Endothelial cell of umbilical vein (primary cell): ENCODE measurements around the gene FUCA2. TPM values are rescaled to one million over a fixed set of nuclear protein-coding genes. Genes with fewer than 3 reads are reported as not detected.
A peak's percentile ranks its signal among the peaks of the same experiment; 100 is the strongest.

ENCODE experiments used
- BruUV-seq: library from RNA; stranded (reverse); fragments of 400-500 nt; replicated peaks from 2 replicates; lab custom pipeline; 2021; lab: Mats Ljungman, UMichigan
- CTCF ChIA-PET: fragments of 300-600, 350-600 bp; sonication (Branson Sonifier 250); formaldehyde crosslinking; loops from one replicate; lab custom pipeline; 2021; ENCODE audit warnings: antibody characterized with exemption, inconsistent platforms; lab: Charles Lee
- POLR2A ChIA-PET: fragments of 300-600, 350-600 bp; sonication (Branson Sonifier 250); formaldehyde crosslinking; loops from one replicate; lab custom pipeline; 2021; ENCODE audit warnings: antibody characterized with exemption, inconsistent platforms; lab: Charles Lee
- DNase-seq: peaks from one replicate; pipeline ENCODE4 v3.0.0-alpha.2; 2011; ENCODE audit warnings: low read depth, low spot score
- FAIRE-seq: peaks from 2 replicates; lab custom pipeline; 2011; peaks lifted over from hg19 to GRCh38; lab: Jason Lieb, UNC
- H2AFZ ChIP-seq: 2 replicates; pipeline ENCODE4 v1.6.0; 2012; ENCODE audit warnings: low read depth, low read length, control low read depth, inconsistent platforms
- H3K27ac ChIP-seq: 2 replicates; pipeline ENCODE4 v1.5.1; 2011; ENCODE audit warnings: low read depth, mild to moderate bottlenecking, control low read depth, low read length, moderate library complexity; ENCODE audit not compliant: insufficient read depth
- H3K27me3 ChIP-seq, 2 experiments: 2 replicates each; pipeline versions ENCODE4 v1.6.0 to v1.6.1; 2011; ENCODE audit warnings: low read length in 2 of 2, mixed read lengths in 1 of 2; ENCODE audit not compliant: control insufficient read depth in 2 of 2, insufficient read depth in 2 of 2
- H3K36me3 ChIP-seq, 2 experiments: 2 replicates in 1 of 2; 3 replicates in 1 of 2; pipeline ENCODE4 v1.5.1; 2011; ENCODE audit warnings: low read length in 2 of 2, mild to moderate bottlenecking in 1 of 2, moderate library complexity in 1 of 2; ENCODE audit not compliant: control insufficient read depth in 2 of 2, insufficient read depth in 2 of 2; ENCODE audit errors: extremely low read depth in 1 of 2
- H3K4me1 ChIP-seq: 3 replicates; pipeline ENCODE4 v1.5.1; 2011; ENCODE audit warnings: mild to moderate bottlenecking, low read length; ENCODE audit not compliant: control insufficient read depth, insufficient read depth; ENCODE audit errors: extremely low read depth
- H3K4me2 ChIP-seq: 2 replicates; pipeline ENCODE4 v1.6.1; 2011; ENCODE audit warnings: low read length, control low read depth, mixed read lengths; ENCODE audit not compliant: insufficient read depth
- H3K4me3 ChIP-seq, 3 experiments: fragments of 200-600 bp in 1 of 3; sonication (generic), shearing (Covaris generic) in 1 of 3; replicated peaks in 1 of 3; 2 replicates each; pipeline ENCODE4 v1.5.1; 2011 to 2016; ENCODE audit warnings: control low read depth in 3 of 3, low read length in 3 of 3, mild to moderate bottlenecking in 2 of 3, inconsistent platforms in 1 of 3, low read depth in 1 of 3, moderate library complexity in 1 of 3; ENCODE audit not compliant: insufficient read depth in 1 of 3
- H3K79me2 ChIP-seq: 2 replicates; pipeline ENCODE4 v1.6.0; 2012; ENCODE audit warnings: low read length, inconsistent platforms; ENCODE audit not compliant: control insufficient read depth, insufficient read depth
- H3K9ac ChIP-seq: replicated peaks from 2 replicates; pipeline ENCODE3; 2011; ENCODE audit warnings: low read length, control low read depth; ENCODE audit not compliant: insufficient read depth; ENCODE audit errors: extremely low read depth
- H3K9me1 ChIP-seq: replicated peaks from 3 replicates; pipeline ENCODE4 v1.6.0; 2011; ENCODE audit warnings: mild to moderate bottlenecking, low read length; ENCODE audit not compliant: control insufficient read depth, insufficient read depth; ENCODE audit errors: extremely low read depth
- H3K9me3 ChIP-seq: replicated peaks from 2 replicates; pipeline ENCODE4 v1.5.1; 2012; ENCODE audit warnings: low read length, inconsistent platforms; ENCODE audit not compliant: control insufficient read depth, insufficient read depth
- H4K20me1 ChIP-seq: replicated peaks from 2 replicates; pipeline ENCODE3; 2011; ENCODE audit warnings: mild to moderate bottlenecking, low read length; ENCODE audit not compliant: control insufficient read depth, insufficient read depth; ENCODE audit errors: extremely low read depth
- CTCF ChIP-seq, 2 donors: IDR thresholded peaks; 1 replicate in 1 of 2; 2 replicates in 1 of 2; pipeline ENCODE4 v1.5.1; 2011; ENCODE audit warnings: low read length in 2 of 2, mild to moderate bottlenecking in 2 of 2, moderate library complexity in 2 of 2, control low read depth in 1 of 2, inconsistent platforms in 1 of 2, low read depth in 1 of 2; ENCODE audit not compliant: insufficient read depth in 1 of 2; ENCODE audit errors: extremely low read depth in 1 of 2
- FOS ChIP-seq: IDR thresholded peaks from 2 replicates; pipeline ENCODE4 v1.6.1; 2011; ENCODE audit warnings: mild to moderate bottlenecking, low read length, moderate library complexity, borderline replicate concordance; ENCODE audit not compliant: insufficient read depth
- GATA2 ChIP-seq: IDR thresholded peaks from 2 replicates; pipeline ENCODE4 v1.7.0; 2011; ENCODE audit warnings: low read depth, mild to moderate bottlenecking, moderate library complexity, mixed read lengths, low read length; ENCODE audit not compliant: insufficient read length, insufficient read depth
- JUN ChIP-seq: IDR thresholded peaks from 2 replicates; pipeline ENCODE4 v1.6.1; 2011; ENCODE audit warnings: borderline replicate concordance, low read depth; ENCODE audit not compliant: insufficient read length, insufficient read depth
- MAX ChIP-seq: IDR thresholded peaks from 2 replicates; pipeline ENCODE4 v1.6.1; 2011; ENCODE audit not compliant: insufficient read depth, insufficient read length
- MYC ChIP-seq: IDR thresholded peaks from one replicate; pipeline ENCODE4 v1.6.1; 2011; ENCODE audit warnings: mild to moderate bottlenecking, low read depth, low read length
- POLR2A ChIP-seq: IDR thresholded peaks from 2 replicates; pipeline ENCODE4 v1.6.1; 2012; ENCODE audit warnings: low read depth, mild to moderate bottlenecking, control low read depth, low read length
- POLR2AphosphoS5 ChIP-seq: IDR thresholded peaks from 2 replicates; pipeline ENCODE4 v1.6.1; 2012; ENCODE audit warnings: low read depth, mild to moderate bottlenecking, control low read depth, low read length, moderate library complexity; ENCODE audit not compliant: insufficient read depth
- dilution Hi-C: fragments of 300-500 bp; cut with MboI; formaldehyde crosslinking; loops from one replicate; pipeline ENCODE4 v1.15.0; 2019; ENCODE audit warnings: low sequenced_read_pairs; ENCODE audit not compliant: extremely low pct_ligation_motif_present
- intact Hi-C: fragments of 100-400 bp; cut with micrococcal nuclease; formaldehyde crosslinking; loops from one replicate; pipeline ENCODE4 v1.10.0; 2022
- polyA plus RNA-seq, 4 experiments: library from polyadenylated mRNA; depleted of rRNA in 3 of 4; stranded (reverse) in 3 of 4; unstranded in 1 of 4; fragments of >200 nt; gene quantifications; 2 replicates each; pipeline versions ENCODE4 v1.2.1 to v1.2.3, GENCODE V29; 2011 to 2012; ENCODE audit warnings: missing spikeins in 1 of 4
- total RNA-seq: library from RNA; stranded (reverse); gene quantifications from 2 replicates; pipeline ENCODE4 v1.2.3, GENCODE V29; 2021

Gene FUCA2
- total and polyA plus RNA-seq, 2 donors (not counting 3 experiments of a cell fraction or from before 2014, with no cell fraction given) = 29.7 to 80.9 TPM

GRCh38 chr6:143515061-143515760 lies 3.7 kb upstream of the FUCA2 start:
- DNase-seq (no peak), FAIRE-seq (peak; percentile 12)
- dilution Hi-C loops = no loop called here
- Histone ChIP-seq H3K4me3 (no peak overlapping the region), H3K27ac (no peak overlapping the region), H3K4me2 (no peak overlapping the region), H4K20me1 (no peaks in the 10 kb centered on the region), H3K79me2 (peaks cover 4% of the 10 kb centered on the region), H3K9me1 (no peaks in the 10 kb centered on the region), H3K9ac (no peak overlapping the region), H3K36me3 (no peaks in the 10 kb centered on the region), H3K4me1 (peaks cover 14% of the 10 kb centered on the region), H3K27me3 (peaks cover 10 to 30% of the 10 kb centered on the region in 2 experiments), H2AFZ (no peak overlapping the region), H3K9me3 (no peaks in the 10 kb centered on the region)
- ChIA-PET POLR2A (no interaction called here), CTCF (interaction anchor here (0.9 to 2.2 kb wide), 3 partner anchors 10 to 498 kb away, joined by 4 to 8 read pairs (median 4); no protein-coding TSS in a partner anchor)
- intact Hi-C loops = no loop called here
- BruUV-seq = no TSS peak
- TF ChIP-seq FOS (no peak), POLR2A (no peak), MAX (no peak), GATA2 (no peak), POLR2AphosphoS5 (no peak), JUN (no peak), CTCF (IDR thresholded peaks at IDR 0.05; ENCODE audit: extremely low read depth in 1 of 2, insufficient read depth in 1 of 2, low read depth in 1 of 2, low read length in 2 of 2) (no peak), MYC (no peak)
